Mucosa of descending colon (tissue), 3 donors: Measurements from ENCODE around the gene KIRREL2. TPM values are rescaled to one million over a fixed set of nuclear protein-coding genes. Genes with fewer than 3 reads are reported as not detected.
A peak's percentile ranks its signal among the peaks of the same experiment; 100 is the strongest.

ENCODE experiments used
- ATAC-seq: fragments of 200-7000 bp; cut with Tn5 transposase; one replicate; pipeline ENCODE4 v1.9.1; 2020; ENCODE audit warnings: mild to moderate bottlenecking, moderate library complexity
- DNase-seq, 3 donors: peaks; one replicate each; pipeline ENCODE4 v3.0.0-alpha.2; 2020
- H3K36me3 ChIP-seq: fragments of 200-600 bp; one replicate; pipeline ENCODE4 v1.8.0; 2021; ENCODE audit warnings: low read depth, mild to moderate bottlenecking
- H3K4me1 ChIP-seq: fragments of 200-600 bp; one replicate; pipeline ENCODE4 v1.8.0; 2021; ENCODE audit warnings: low read depth, mild to moderate bottlenecking
- H3K4me3 ChIP-seq: fragments of 200-600 bp; one replicate; pipeline ENCODE4 v1.8.0; 2021; ENCODE audit warnings: mild to moderate bottlenecking
- H3K9me3 ChIP-seq: fragments of 200-600 bp; one replicate; pipeline ENCODE4 v1.8.0; 2021; ENCODE audit warnings: mild to moderate bottlenecking
- intact Hi-C, 2 donors: fragments of 100-400 bp; cut with DNase I in 1 of 2; cut with micrococcal nuclease in 1 of 2; formaldehyde crosslinking; loops; one replicate each; pipeline versions ENCODE4 v1.11.0 to v1.11.1; 2022; cut with DNase I, micrococcal nuclease
- total RNA-seq, 3 donors: library from RNA; stranded (reverse); fragmentation: NEBNext Ultra II Directional in 2 of 3; extraction: Animal tissue kit (Norgen Biotek cat#: 25700) in 2 of 3; gene quantifications; one replicate each; pipeline versions ENCODE4 v1.2.1 to v1.2.4, GENCODE V29; 2021 to 2023
- TF ChIP-seq, protein P1 (sequence below): fragments of 200-600 bp; IDR thresholded peaks from one replicate; pipeline ENCODE4 v1.8.0; 2022; ENCODE audit warnings: antibody characterized with exemption, mild to moderate bottlenecking
- donor health status: DM: no; HTN: no; CAD: no; lungs with moderate emphysema.
- donor health status: DM: no; HTN: no; CAD: no.
- donor health status: DM: no; HTN: yes; CAD: no.

Gene KIRREL2
- total RNA-seq, 3 donors from 2014 or later: 0.09 TPM; not detected in 2

DNA sequence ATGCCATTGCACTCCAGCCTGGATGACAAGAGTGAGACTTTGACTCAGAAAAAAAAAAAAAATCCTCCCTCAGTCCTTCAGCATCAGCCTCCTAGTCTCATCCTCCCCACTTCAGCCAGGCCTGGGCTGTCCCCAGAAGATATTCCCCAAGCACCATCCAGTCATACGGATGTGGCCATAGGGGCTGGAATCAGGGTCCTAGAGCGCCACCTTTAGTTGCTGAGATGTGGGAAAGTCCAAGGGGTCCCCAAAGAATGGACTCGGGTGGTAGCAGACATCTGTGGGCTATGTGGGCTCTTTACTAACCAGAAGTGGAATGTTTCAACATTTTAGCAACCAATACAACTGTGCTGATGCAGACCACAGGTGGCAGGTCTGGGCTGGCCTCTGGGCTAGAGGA lies 54.5 kb downstream of the KIRREL2 start:
- intact Hi-C loops: no loop called here
- TF ChIP-seq, protein P1, sequence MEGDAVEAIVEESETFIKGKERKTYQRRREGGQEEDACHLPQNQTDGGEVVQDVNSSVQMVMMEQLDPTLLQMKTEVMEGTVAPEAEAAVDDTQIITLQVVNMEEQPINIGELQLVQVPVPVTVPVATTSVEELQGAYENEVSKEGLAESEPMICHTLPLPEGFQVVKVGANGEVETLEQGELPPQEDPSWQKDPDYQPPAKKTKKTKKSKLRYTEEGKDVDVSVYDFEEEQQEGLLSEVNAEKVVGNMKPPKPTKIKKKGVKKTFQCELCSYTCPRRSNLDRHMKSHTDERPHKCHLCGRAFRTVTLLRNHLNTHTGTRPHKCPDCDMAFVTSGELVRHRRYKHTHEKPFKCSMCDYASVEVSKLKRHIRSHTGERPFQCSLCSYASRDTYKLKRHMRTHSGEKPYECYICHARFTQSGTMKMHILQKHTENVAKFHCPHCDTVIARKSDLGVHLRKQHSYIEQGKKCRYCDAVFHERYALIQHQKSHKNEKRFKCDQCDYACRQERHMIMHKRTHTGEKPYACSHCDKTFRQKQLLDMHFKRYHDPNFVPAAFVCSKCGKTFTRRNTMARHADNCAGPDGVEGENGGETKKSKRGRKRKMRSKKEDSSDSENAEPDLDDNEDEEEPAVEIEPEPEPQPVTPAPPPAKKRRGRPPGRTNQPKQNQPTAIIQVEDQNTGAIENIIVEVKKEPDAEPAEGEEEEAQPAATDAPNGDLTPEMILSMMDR: no peak
- no peak for ATAC-seq
- Histone ChIP-seq H3K4me1 (no peaks in the 10 kb centered on the region), H3K4me3 (no peak overlapping the region), H3K36me3 (no peaks in the 10 kb centered on the region), H3K9me3 (no peaks in the 10 kb centered on the region)
- no peak for DNase-seq

DNA sequence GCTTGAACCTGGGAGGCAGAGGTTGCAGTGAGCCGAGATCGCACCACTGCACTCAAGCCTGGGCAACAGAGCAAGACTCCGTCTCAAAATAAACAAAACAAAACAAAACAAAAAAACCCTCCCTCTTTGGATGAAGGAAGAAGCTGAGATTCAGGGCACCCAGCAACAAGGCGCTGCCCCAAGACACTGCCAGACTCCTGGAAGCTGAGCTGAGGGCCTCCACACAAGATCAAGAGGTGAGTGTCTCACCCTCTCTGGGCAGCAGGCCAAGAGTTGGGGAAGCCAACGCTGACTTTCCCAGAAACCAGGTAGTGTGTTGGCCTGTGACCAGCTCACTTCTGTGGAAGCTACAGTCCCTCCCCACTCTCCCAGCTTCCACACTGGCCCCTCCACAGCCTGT lies 55.1 kb downstream of the KIRREL2 start:
- ATAC-seq: peak; percentile 22
- Histone ChIP-seq H3K4me3 (no peak overlapping the region), H3K36me3 (no peaks in the 10 kb centered on the region), H3K9me3 (no peaks in the 10 kb centered on the region), H3K4me1 (no peaks in the 10 kb centered on the region)
- intact Hi-C loops: no loop called here
- TF ChIP-seq, protein P1: no peak
- DNase-seq: no peak

DNA sequence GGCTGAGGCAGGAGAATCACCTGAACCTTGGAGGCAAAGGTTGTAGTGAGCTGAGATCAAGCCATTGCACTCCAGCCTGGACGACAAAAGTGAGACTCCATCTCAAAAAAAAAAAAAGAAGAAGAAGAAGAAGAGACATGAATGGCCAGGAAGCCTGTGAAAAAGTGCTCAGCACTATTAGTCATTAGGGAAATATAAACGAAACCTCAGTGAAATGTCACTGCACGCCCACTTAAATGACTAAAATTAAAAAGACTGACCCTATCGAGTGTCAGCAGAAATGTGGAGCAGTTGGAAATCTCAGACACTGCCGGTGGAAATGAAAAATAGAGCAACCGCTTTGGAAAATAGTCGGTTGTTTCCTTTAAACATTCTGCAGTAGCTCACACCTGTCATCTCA lies 56.9 kb downstream of the KIRREL2 start:
- DNase-seq (no peak), ATAC-seq (no peak)
- Histone ChIP-seq H3K4me3 (no peak overlapping the region), H3K36me3 (no peaks in the 10 kb centered on the region), H3K9me3 (no peaks in the 10 kb centered on the region), H3K4me1 (no peaks in the 10 kb centered on the region)
- TF ChIP-seq, protein P1: no peak
- intact Hi-C loops: no loop called here

- DNase-seq (no peak), ATAC-seq (no peak)
- no peaks in the 10 kb centered on the region for H3K4me1 ChIP-seq
- TF ChIP-seq, protein P1: no peak
- H3K36me3 ChIP-seq: no peaks in the 10 kb centered on the region
- H3K9me3 ChIP-seq: no peaks in the 10 kb centered on the region
- intact Hi-C loops: no loop called here
- H3K4me3 ChIP-seq: no peak overlapping the region
Observed at GRCh38 chr19:35915443-35915842, 58.7 kb downstream of the KIRREL2 start.

Other genes starting within 250 kb of the KIRREL2 start
- 10 to 100 TPM in 1 of 3 donors, 1 to 10 TPM in 2; 6.4 to 13.2 (median 9.0) TPM for gene HAUS5, start 244.2 kb upstream of the KIRREL2 start, total RNA-seq
- gene RBM42, start 227.9 kb upstream of the KIRREL2 start, total RNA-seq: 10 to 100 TPM; 67.4 to 73.3 (median 67.6) TPM
- 1 to 10 TPM in 2 of 3 donors, under 1 TPM in 1; 0.76 to 2.0 (median 1.1) TPM for gene ETV2, start 215.2 kb upstream of the KIRREL2 start, total RNA-seq
- 100 to 1,000 TPM; 460 to 939 (median 669) TPM for gene COX6B1, start 208.6 kb upstream of the KIRREL2 start, total RNA-seq
- gene UPK1A, start 190.4 kb upstream of the KIRREL2 start, total RNA-seq: not detected
- gene ZBTB32, start 152.4 kb upstream of the KIRREL2 start, total RNA-seq: under 1 TPM in 1 of 3 donors, not detected in 2; 0.27 TPM
- 10 to 100 TPM; 35.9 to 49.2 (median 37.5) TPM for gene KMT2B, start 138.9 kb upstream of the KIRREL2 start, total RNA-seq
- gene IGFLR1, start 114.5 kb upstream of the KIRREL2 start, total RNA-seq: 10 to 100 TPM in 1 of 3 donors, 1 to 10 TPM in 2; 5.3 to 14.6 (median 8.2) TPM
- 10 to 100 TPM; 19.7 to 32.4 (median 32.1) TPM for gene U2AF1L4, start 111.5 kb upstream of the KIRREL2 start, total RNA-seq
- gene PSENEN, start 111.3 kb upstream of the KIRREL2 start, total RNA-seq: 10 to 100 TPM; 56.7 to 92.1 (median 90.2) TPM
- gene LIN37, start 108.3 kb upstream of the KIRREL2 start, total RNA-seq: 10 to 100 TPM in 1 of 3 donors, 1 to 10 TPM in 2; 7.6 to 14.3 (median 8.6) TPM
- gene HSPB6, start 99.9 kb upstream of the KIRREL2 start, total RNA-seq: 100 to 1,000 TPM in 1 of 3 donors, 10 to 100 TPM in 1, 1 to 10 TPM in 1; 3.9 to 122 (median 22.9) TPM
- 10 to 100 TPM; 21.7 to 26.5 (median 26.0) TPM for gene PROSER3, start 98.7 kb upstream of the KIRREL2 start, total RNA-seq
- gene ARHGAP33, start 81.3 kb upstream of the KIRREL2 start, total RNA-seq: 10 to 100 TPM; 14.4 to 16.0 (median 14.6) TPM
- gene PRODH2, start 44.1 kb upstream of the KIRREL2 start, total RNA-seq: not detected
- under 1 TPM in 1 of 3 donors, not detected in 2; 0.09 TPM for gene NPHS1, start 4.4 kb upstream of the KIRREL2 start, total RNA-seq
- gene APLP1, start 11.7 kb downstream of the KIRREL2 start, total RNA-seq: 10 to 100 TPM in 1 of 3 donors, 1 to 10 TPM in 2; 1.6 to 13.2 (median 1.9) TPM
- gene NFKBID, start 43.6 kb downstream of the KIRREL2 start, total RNA-seq: 10 to 100 TPM in 2 of 3 donors, 1 to 10 TPM in 1; 8.7 to 16.6 (median 12.3) TPM
- gene HCST, start 45.6 kb downstream of the KIRREL2 start, total RNA-seq: 1 to 10 TPM; 4.6 to 8.2 (median 7.9) TPM
- gene TYROBP, start 51.4 kb downstream of the KIRREL2 start, total RNA-seq: 10 to 100 TPM; 15.7 to 50.2 (median 45.0) TPM
- gene LRFN3, start 79.5 kb downstream of the KIRREL2 start, total RNA-seq: 10 to 100 TPM; 10.5 to 14.0 (median 10.5) TPM
- gene SDHAF1, start 138.3 kb downstream of the KIRREL2 start, total RNA-seq: 10 to 100 TPM; 18.1 to 22.0 (median 19.1) TPM
- 1 to 10 TPM; 3.5 to 7.9 (median 6.9) TPM for gene SYNE4, start 151.9 kb downstream of the KIRREL2 start, total RNA-seq
- 10 to 100 TPM; 20.2 to 24.1 (median 22.0) TPM for gene ALKBH6, start 157.3 kb downstream of the KIRREL2 start, total RNA-seq
- gene CLIP3, start 176.0 kb downstream of the KIRREL2 start, total RNA-seq: 10 to 100 TPM in 1 of 3 donors, 1 to 10 TPM in 2; 4.6 to 68.9 (median 8.1) TPM
- 10 to 100 TPM in 1 of 3 donors, 1 to 10 TPM in 2; 3.7 to 10.1 (median 4.4) TPM for gene THAP8, start 197.4 kb downstream of the KIRREL2 start, total RNA-seq
- 1 to 10 TPM; 1.6 to 4.1 (median 1.9) TPM for gene WDR62, start 198.0 kb downstream of the KIRREL2 start, total RNA-seq